ENCODE results near the gene TUBA3D. TPM values are rescaled to one million over a fixed set of nuclear protein-coding genes. Genes with fewer than 3 reads are reported as not detected.
A peak's percentile ranks its signal among the peaks of the same experiment; 100 is the strongest.
"Not testable (repeated sequence)": the region's sequence is repeated elsewhere in the genome, so short reads cannot be mapped to it uniquely, and the experiment has no call there.

Gene TUBA3D
- 113 TPM for total RNA-seq
- long read RNA-seq, partial matches to known transcripts = 303 of 305 reads
- long read RNA-seq, other reads (novel, unspliced or antisense) = 2 of 305 reads

GRCh38 chr2:131475831-131476230, at the start of gene TUBA3D:
TSS of gene TUBA3D (plus strand) at chr2:131476119. CDS start at chr2:131476200, 81 bp downstream.
- intact Hi-C loops (cut with DNase I) = no loop called here
- DNase-seq (no peak), ATAC-seq (ENCODE audit: poor library complexity) (no peak)

DNA sequence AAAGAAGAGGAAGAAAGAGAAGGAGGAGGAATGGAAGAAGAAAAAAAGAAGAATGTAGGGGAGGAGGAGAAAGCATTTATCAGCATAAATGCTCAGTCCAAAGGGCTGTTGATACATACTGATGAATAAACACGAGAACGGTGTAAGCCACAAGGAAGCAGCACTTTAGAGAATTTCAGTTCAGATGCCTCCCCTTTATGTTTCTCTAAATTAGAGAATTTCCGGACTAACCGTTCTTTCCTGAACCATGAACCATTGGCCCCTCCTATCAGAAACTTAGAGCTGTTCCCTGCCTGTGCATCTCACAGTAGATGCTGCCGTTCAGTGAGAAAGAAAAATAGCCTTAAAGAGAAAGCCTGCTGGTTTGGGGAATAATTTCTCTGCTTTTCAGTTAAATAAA, 49.2 kb upstream of the TUBA3D start:
- DNase-seq (no peak), ATAC-seq (ENCODE audit: poor library complexity) (no peak)
- intact Hi-C loops (cut with DNase I) = no loop called here

DNA sequence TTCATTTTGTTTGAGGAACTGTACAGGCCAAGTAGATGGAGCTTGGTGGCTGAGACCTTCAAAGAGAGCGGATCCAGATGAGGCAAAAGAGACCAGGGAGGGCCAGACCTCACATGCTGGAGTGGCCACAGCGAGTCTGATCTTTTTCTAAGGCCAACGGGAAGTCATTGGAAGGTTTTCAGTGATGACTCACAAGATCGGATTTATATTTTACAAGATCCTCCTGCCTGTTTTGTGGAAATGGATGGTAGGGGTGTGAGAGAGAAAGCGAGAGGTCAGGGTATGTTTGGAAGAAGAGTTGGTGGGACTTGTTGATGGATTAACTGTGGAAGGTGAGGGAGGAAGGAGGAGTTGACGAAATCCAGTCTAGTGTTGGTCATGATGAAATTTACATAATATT, 44.6 kb upstream of the TUBA3D start:
- intact Hi-C loops (cut with DNase I) = no loop called here
- DNase-seq (no peak), ATAC-seq (ENCODE audit: poor library complexity) (no peak)

DNA sequence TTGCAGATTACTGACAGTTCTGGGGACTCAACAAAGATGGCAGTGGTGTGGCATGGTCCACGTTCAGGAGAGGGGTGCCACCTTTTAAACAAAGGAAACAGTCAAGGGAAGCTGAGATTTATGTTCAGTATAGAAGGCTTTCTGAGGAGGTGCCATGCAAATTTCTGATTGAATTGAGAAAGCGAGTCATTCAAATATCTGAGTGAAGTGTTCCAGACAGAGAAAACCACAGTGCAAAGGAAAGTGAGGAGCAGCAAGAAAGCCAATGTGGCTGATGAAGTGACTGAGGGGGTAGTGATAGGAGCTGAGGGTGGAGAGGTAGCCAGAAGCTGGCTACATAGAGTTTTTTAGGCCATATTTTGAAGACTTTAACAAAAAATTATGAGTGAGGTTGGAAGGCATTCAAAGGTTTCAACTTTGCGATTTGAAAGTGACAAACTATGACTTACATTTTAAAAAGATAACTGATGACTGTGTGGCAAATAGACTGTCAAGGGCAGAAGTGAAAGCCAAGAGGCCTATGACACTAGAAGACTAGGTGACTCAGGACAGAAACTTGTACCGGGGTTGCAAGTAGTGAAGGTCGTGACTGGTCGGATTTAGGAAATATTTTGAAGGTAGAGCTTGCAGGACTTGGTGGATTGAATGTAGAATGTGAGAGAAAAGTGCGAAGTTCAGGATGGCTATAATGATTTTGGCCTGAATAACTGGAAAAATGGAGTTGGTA, 35.0 kb upstream of the TUBA3D start:
- intact Hi-C loops (cut with DNase I); DNase-seq; ATAC-seq (ENCODE audit: poor library complexity): not testable (repeated sequence)

DNA sequence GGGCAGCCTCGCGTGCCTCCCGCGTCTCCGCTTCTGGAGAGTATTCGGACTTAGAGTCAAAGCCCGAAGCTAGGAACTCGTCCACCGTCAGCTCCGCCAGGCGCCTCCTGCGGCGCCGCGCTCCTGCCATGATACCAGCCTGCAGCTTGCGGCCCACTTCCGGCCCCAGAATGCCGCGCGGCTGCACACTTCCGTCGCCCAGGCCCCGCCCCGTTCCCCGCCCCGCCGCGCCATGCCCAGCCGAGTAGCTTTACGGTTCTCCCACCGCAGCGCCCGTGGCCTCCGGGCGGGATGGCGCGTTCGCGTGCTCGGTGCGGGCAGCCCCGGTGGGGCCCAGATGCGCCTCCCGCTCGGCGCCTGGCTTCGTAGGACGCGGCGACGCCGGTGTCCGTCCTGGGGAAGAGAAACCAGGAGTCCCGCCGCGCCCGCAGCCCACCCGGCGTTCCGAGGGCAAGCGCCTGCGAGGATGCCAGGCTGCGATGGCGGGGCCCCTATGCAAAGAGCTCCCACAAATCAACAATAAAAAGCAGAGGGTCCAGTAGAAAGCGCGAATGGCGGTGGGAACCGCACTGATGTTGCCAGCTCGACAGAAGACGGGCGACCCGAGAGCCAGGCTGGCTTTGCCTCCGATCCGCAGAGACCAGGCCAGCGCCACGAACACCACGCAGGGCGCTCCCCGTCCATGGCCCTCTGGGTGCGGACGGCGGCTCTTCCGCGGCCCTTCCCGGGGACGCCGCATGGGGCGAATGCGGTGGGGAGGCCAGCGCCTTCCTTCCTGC, 31.0 kb upstream of the TUBA3D start:
- ATAC-seq (ENCODE audit: poor library complexity); intact Hi-C loops (cut with DNase I): not testable (repeated sequence)

GRCh38 chr2:131445515-131445797, 30.5 kb upstream of the TUBA3D start:
- intact Hi-C loops (cut with DNase I); ATAC-seq (ENCODE audit: poor library complexity); DNase-seq: not testable (repeated sequence)

More for the DNA sequence above, 31.0 kb upstream of the TUBA3D start:
- not testable (repeated sequence) for DNase-seq

DNA sequence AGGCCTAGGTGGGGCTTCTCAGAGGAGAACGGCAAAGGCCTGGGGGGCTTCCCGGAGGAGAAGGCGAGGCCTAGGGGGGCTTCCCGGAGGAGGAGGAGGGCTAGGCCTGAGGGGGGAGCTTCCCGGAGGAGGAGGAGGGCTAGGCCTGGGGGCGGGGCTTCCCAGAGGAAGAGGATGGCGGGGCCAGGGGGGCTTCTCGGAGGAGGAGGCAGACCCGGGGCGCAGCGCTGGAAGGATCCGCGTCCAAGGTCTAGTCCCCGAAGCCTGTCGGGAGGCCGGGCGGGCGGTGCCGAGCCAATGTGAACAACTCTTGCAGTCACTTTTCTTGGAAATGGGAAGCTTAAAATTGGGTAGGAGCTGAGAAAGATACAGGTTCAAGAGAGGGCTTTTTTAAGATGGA, 30.0 kb upstream of the TUBA3D start:
- DNase-seq = no peak
- intact Hi-C loops (cut with DNase I) = no loop called here
- no peak for ATAC-seq (ENCODE audit: poor library complexity)

GRCh38 chr2:131447981-131448380, 27.9 kb upstream of the TUBA3D start:
- intact Hi-C loops (cut with DNase I); ATAC-seq (ENCODE audit: poor library complexity); DNase-seq: not testable (repeated sequence)

DNA sequence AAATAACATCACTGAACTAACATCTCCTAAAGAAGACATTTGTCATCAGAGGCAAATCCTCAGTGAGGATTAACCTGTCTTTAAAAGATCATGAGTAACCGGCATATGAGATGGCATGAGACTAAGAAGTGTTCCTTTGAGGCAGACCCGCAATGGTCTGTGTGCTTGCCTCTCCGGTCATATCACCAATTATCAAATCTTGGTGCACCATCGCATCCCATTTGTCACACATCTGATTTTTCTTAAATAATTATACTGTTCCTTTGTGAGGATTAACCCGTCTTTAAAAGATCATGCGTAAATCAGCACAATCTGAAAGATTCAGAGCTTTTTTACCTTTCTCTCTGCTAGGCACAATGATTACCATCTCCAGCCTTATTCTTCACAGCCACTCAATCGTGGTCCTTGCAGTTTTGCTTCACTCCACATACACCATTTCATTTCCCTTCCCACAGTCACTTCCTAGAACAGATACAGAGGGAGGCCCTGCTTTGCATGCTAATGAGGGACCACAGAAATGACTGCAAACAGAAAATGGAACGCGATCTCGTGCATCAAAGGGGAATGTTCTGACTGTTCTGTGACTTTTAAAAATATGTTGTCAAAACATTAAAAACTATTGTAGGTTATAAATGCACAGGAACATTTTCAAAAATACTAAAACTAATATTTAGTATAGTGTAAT, 24.5 kb upstream of the TUBA3D start:
- ATAC-seq (ENCODE audit: poor library complexity); intact Hi-C loops (cut with DNase I); DNase-seq: not testable (repeated sequence)

DNA sequence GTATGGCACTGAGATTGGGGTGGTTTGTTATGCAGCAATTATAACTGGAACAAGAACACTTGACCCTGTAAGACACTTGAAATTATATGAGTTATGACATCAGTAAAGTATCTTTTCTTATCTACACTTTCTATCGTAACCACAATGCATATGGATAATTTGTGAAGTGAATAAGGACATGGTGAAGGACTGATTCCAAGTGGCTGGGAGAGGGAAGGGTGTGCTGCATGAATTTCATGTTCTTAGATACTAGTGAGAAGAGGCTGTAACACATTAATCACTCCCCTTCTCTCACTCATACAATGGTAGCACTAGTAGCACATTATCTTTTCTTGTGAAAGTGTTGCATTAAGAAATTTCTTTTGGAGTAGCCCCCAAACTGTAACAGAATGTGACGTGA, 21.0 kb upstream of the TUBA3D start:
- DNase-seq; intact Hi-C loops (cut with DNase I); ATAC-seq (ENCODE audit: poor library complexity): not testable (repeated sequence)

DNA sequence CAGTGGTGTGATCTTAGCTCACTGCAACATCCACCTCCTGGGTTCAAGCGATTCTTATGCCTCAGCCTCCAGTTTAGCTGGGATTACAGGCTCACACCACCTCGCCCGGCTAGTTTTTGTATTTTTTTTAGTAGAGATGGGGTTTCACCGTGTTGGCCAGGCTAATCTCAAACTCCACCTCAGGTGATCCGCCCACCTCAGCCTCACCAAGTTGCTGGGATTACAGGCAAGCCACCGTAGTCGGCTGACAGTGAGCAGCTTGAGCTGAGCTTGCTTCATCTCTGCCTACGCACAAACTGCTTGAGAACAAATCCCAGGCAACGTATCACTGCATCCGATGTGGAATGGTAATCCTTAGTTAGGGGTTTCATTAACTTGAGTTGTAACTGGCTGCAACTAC, 8.2 kb upstream of the TUBA3D start:
- intact Hi-C loops (cut with DNase I); DNase-seq; ATAC-seq (ENCODE audit: poor library complexity): not testable (repeated sequence)

DNA sequence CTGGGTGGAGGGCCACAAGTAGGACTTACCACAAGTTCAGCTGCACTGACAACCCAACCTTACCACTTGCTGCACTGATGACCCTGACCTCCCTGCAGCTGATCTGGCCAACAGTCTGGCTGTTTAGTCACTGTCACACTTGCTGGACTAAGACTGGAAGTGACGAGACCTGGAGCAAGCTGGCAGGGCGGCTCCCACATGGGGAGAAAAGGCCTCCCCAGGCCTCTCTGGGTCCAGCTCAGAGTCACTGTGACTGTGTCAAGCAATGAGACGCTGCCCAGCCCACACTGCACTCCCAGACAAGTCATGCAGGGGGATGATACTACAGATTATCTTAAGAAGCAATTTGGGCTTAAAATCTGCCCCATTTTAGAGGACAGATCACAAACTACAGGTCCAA, 5.0 kb upstream of the TUBA3D start:
- peak; percentile 27 for ATAC-seq (ENCODE audit: poor library complexity)
- intact Hi-C loops (cut with DNase I); DNase-seq: not testable (repeated sequence)

GRCh38 chr2:131471624-131472023, 4.3 kb upstream of the TUBA3D start:
- DNase-seq (peak; percentile 88), ATAC-seq (ENCODE audit: poor library complexity) (peak; percentile 96)
- intact Hi-C loops (cut with DNase I) = not testable (repeated sequence)

- intact Hi-C loops (cut with DNase I); DNase-seq; ATAC-seq (ENCODE audit: poor library complexity): not testable (repeated sequence)
Observed at GRCh38 chr2:131473266-131473665, 2.7 kb upstream of the TUBA3D start.

GRCh38 chr2:131476363-131476762, 444 bp downstream of the TUBA3D start:
- ATAC-seq (ENCODE audit: poor library complexity); DNase-seq; intact Hi-C loops (cut with DNase I): not testable (repeated sequence)

DNA sequence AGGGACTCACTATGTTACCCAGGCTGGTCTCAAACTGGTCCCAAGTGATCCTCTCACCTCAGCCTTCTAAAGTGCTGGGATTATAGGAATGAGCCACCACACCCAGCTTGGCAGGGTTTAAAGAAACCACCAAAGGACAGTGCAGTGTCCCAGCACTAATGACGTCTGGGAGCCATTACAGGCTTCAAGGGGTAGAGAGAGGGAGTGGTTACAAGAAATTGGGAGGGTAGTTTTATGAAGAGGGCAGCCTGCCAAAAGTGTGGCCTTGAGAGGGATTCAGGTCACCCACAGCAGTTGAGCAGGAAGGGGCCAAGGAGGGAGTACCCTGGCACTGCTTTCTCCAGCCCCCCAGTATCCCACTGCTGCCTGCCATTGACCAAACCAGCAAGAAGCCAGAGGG, 1.3 kb downstream of the TUBA3D start:
- intact Hi-C loops (cut with DNase I); DNase-seq; ATAC-seq (ENCODE audit: poor library complexity): not testable (repeated sequence)

- intact Hi-C loops (cut with DNase I) = not testable (repeated sequence)
- DNase-seq (peak; percentile 70), ATAC-seq (ENCODE audit: poor library complexity) (peak; percentile 89)
Observed at GRCh38 chr2:131478074-131478849, 2.3 kb downstream of the TUBA3D start.

DNA sequence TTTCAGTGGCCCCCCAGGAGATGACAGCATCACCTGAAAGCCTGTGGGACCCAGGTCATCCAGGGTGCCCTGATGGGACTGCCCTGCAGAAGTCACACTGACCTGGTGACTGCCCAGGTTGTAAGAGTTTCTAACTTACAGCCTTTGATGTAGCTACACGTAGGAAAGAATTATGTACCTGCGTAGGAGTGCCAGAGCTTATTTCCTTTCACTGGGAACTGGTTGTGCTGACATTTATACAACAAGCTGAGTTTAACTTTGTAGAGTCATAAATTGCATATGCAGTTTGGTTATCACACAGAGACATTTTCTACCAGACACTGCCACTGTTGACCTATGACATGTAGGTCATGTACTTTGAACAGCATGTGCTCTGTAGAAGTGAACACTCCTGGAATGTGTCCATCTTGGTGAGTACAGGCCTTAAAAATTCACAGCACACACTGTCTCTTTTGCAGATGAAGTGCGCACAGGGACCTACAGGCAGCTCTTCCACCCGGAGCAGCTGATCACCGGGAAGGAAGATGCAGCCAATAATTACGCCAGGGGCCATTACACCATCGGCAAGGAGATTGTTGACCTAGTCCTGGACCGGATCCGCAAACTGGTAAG, 3.0 kb downstream of the TUBA3D start:
- intact Hi-C loops (cut with DNase I); DNase-seq: not testable (repeated sequence)
- ATAC-seq (ENCODE audit: poor library complexity) = peak; percentile 76

All from Right ventricle myocardium superior (tissue), 1 donor.